ENCODE results near the gene RBMS3.

Gene RBMS3

DNA sequence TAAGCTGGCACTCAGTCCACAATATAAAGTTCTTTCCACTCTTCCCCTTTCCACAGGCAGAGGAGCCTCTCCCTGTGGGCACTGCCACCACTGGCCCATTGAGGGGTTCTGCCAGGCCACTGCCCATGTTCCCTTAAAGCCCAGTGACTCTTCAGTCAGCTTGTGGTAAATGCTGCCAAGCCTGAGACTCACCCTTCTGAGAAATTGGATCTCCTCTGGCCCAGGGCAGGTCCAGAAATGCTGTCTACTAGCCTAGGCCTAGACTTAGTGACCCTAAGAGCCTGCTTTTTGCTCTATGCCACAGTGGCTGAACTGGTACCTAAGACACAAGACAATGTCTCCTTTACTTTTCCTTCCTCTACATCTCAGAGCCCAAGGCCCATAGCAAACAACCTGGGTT lies 295.8 kb downstream of the RBMS3 start:
- no peak for DNase-seq (ENCODE audit: low spot score)

DNA sequence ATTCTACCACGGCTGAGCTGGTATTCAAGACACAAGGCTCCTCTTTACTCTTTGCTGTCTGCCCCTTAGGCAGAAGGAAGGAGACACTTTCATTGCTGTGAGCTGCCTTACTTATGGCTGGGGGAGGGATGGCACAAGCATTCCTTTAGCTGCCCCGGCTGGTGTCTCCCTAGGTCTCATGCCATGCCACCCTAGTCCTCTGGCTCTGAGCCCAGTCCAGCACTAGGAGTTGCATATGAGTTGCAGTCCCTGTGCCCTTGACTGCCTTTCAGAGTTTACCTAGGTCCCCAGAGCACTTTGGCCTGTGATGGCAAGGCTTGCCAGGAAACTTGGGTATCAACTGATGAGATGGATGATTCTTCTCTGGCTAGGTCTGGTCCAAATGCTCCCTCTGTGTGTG lies 296.4 kb downstream of the RBMS3 start:
- DNase-seq (ENCODE audit: low spot score), result no peak

DNA sequence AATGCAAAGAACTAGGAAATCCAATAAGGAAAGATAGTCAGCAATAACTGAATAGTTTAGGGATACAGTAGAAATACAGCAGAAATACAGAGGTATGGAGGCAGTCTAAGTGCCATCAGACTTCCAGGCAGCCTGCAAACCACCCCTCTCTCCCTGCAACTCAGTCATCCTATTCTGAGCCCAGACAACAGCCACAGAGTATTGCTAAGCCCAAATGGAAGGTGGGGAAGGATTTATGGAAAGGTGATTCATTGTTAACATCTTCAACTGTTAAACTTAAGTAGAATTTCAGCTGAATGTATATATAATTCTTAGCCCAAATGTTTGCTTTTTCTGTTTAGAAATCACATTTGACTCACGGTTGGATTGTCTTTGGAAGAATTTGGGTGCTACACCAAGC lies 300.4 kb downstream of the RBMS3 start:
- DNase-seq (ENCODE audit: low spot score), result no peak

DNA sequence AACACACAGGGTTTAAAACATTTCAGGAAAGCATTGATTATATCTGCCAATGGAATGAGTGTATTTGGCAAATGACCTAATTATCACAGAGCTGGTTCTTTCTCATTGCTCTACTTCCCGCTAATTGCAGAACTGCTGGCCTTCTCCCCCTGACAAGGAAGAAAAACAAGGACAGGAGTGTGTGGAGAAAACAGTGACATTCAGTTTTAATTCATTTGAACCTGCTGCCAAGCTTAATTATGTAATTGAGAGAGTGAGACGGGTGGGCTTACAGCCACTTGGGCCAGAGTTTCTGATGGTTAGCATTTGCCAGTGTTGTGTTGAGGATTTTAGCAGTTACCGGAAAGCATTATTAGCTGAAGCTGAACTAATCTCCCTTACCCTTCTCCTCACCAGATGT lies 301.4 kb downstream of the RBMS3 start:
- DNase-seq (ENCODE audit: low spot score), result no peak

DNA sequence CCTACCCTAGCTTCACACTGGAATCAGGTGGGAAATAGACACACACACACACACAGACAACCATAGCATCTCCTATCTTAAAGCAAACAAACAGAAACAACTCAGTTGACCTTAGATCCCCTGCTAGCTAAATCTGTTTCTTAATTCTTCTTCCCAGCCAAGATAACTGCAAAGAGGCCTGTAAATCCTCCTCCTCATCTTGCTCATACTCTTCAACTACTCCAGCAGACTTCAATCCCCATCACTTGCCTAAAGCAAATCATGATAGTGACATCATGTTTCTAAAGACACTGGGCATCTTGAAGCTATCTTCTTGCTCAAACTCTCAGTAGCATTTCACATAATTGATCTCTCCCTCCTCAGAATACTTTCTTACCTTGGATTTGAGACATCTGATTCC lies 303.0 kb downstream of the RBMS3 start:
- DNase-seq (ENCODE audit: low spot score), result no peak

DNA sequence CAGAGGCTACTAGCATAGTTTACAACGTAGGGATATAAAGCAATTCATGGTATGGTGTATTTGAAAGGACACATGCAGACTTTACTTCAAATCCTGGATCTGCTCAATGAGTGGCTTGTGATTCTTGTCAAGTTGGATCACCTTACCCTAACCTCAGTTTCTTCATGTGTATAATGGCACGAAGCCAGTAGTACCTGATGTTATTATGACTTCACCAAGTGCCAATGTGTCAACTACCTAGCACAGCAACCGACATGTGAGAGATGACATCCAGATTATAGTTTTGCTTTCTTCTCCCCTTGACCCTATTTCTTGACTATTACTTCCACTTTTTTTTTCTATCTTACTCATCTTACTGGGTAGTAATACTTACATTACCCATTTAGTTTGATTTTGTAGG lies 304.5 kb downstream of the RBMS3 start:
- DNase-seq (ENCODE audit: low spot score), result no peak

DNA sequence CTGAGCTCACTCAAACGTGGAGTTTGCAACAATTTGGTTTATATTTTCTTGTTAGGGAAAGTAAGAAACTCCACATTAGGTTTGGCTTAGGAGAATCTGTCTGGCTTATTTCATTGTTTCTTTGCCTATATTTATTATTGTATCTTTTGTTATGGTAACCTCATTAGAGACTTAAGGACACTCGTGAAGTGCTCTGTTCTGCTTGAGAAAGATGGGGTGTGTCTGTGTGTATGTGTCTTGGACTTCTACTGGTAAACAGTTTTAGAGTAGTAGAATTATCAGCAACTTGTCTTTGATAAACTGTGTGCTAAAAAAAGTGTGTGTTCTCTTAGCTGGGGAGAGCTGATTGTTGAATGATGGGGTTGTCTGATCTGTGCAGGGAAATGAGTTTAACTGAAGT lies 306.5 kb downstream of the RBMS3 start:
- no peak for DNase-seq (ENCODE audit: low spot score)

DNA sequence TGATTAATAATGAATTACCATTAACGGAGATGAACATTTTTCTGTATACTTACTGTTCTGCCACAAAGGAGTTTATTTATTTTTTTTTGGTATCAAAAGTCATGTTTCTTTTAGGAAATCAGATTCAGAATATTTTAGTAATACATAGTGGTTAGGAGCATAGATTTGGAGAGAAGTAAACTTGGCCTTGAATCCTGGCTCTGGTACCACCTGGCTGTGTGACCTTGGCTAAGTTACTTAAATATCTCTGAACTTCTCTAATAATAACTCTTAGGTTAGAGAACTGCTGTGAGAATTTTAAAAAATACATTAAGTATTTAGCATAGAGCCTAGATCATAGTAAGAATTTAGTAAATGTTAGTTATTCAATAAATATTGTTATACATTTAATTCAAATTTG lies 309.1 kb downstream of the RBMS3 start:
- no peak for DNase-seq (ENCODE audit: low spot score)

DNA sequence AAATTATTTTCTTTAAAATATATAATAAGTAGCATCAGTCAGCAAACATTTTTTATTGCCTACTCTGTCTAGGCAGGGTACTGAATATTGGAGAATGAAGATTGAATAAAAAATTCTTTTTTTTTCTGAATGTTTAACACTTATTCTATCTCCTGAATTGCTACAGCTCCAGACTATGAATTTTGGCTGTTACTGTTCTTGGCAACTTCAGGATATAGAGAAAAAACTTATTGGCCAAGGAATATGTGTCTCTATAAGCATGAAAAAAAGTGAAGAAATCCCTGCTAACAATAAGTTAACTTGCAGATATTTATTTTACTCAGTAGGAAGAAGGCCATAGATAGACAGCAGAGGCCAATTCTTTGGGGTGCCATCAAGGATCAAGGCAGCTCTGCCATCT lies 309.6 kb downstream of the RBMS3 start:
- no peak for DNase-seq (ENCODE audit: low spot score)

DNA sequence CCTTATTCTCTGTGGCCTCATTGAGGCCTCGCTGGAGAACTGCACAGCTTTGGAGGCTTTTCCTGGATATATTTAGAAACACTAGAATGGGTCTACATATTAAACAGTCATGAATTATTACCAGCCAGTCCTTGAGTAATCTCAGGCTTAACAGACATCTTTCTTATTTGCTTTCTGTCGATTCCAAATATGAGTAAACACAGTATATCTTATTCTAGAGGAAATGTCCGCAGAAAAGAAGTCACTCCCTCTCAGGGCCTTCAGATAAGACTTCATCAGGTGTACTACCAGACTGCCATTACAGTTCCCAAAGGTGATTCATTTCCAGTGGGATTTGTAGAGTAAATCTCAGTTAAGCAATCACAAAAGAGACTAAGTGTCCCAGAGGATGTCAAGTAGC lies 310.7 kb downstream of the RBMS3 start:
- no peak for DNase-seq (ENCODE audit: low spot score)

DNA sequence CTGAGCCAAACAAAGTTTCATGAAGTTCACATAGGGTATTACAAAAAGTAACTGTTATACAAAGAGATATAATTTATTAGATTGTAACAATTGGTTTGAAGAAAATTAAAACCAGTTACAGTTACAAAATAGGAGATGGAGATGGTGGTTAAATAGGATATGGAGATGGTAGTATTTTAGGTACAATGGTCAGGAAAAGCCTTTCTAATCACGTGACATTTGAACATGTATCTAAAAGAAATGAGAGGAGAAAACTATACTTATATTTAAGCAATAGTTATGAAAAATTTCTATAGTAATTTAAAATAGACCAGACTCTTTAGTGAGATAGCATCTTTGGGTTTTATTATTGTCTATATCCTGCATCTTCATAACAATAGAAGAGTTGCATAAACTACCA lies 312.9 kb downstream of the RBMS3 start:
- no peak for DNase-seq (ENCODE audit: low spot score)

DNA sequence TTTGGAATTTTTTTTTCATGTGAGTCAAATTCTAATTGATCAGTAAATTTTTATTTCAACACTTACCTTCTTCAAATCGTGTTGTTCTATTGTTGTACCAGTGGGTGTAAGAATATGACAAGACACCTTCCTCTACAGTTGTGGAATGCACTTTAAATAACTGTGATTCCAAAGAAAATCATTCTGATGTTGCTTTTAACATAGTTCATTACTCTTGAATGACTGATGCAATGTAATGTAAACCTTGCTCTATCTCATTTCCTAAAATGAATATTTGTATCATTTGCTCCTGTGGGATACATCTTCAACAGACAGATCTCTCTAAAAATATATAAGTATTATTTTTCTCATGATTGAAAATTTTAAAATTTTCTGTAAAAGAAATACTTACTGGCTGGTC lies 313.4 kb downstream of the RBMS3 start:
- no peak for DNase-seq (ENCODE audit: low spot score)

DNA sequence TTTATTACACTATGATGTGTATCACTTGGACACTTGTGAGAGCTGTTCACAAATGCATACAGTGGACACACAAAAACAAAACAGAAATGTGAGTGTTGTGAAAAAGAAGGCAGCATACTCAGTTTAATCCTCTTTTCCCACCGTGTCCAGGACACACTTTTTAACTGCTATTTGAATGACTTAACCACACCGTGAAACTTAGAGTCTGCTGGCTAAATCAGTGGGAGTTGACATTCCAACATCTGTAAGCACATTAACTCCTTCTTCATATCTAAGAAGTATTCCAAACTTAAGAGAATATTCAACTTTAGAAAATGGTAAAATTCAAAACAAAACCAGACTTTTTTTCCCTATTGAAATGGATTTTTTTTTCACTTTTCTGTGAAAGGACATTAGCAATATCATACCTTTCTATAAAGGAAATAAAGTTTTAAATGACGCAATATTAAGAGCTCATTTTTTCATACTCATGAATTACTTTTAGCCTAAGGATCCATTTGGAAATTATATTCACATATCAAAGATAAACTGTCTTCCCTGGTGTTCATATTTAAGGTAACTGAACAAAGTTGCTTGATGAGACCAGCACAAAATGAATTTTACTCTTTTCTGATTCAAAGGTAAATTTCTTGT lies 316.6 kb downstream of the RBMS3 start:
- DNase-seq (ENCODE audit: low spot score), result no peak

DNA sequence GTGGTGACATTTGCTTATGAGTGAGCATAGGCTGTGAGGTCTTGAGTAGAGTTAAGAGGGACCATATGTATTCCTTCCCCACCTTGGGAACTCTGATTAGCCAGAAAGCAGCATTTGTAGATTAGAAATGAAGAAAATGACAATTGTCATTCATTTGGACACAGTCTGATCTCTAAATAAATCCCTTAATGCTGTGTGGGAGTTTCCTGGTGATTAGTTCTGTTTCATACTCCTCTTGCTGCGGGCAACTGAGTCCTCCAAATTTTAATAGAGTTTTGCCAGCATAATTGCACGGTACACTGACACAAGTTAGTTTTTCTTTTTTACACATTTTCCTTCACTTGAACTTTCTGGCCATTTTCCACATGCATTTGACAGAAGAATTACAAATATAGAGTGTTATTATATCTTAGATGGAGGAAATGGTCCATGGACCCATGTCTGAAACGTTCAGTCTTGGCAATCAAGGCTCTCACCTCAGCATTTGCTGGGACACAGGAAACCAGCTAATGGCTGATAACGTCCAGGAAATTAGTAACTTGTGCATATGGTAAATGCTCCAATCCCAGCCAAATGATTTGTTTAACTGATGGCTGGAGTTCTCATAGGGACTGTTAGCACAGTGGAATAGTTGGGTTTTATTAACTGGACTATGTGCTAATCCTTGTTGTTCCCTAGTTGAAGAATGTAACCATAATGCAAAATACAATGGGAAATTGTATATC lies 321.2 kb downstream of the RBMS3 start:
- peak; percentile 40 for DNase-seq (ENCODE audit: low spot score)

DNA sequence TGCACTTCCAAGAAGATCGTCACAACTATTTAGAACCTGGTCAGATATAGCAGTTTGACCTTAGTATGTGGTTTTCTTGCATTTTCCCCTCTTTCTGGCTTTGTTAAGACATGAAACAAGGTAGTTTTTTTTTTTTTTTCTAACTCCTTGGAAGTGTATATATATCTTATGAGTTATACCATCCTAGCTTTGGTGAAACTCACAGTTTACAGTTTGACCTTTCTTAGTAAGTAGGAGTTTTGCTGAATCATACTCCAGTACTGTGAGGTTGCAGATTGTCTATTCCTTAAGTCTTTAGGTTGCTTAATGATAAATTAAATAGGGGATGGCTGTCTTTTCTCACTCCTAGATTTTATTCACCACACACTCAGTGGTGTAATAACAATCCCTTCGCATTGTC lies 325.0 kb downstream of the RBMS3 start:
- no peak for DNase-seq (ENCODE audit: low spot score)

DNA sequence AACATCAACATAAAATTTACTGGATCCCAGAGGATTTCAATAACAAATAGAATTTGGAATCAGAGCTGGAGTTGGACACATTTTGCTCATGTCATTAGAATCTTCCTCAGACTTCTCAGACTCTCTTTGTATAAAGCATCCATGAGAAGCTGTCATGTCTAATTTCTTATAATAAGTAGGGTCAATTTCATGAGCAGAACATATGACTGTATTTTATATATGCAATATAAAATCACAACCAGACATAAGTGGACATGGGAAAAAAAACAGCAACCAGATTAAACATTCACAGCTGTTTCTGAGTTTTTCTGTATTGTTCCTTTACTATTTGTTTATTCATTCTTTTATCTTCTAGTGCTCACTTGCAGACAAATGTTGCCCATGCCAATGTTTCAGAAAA lies 325.5 kb downstream of the RBMS3 start:
- no peak for DNase-seq (ENCODE audit: low spot score)

DNA sequence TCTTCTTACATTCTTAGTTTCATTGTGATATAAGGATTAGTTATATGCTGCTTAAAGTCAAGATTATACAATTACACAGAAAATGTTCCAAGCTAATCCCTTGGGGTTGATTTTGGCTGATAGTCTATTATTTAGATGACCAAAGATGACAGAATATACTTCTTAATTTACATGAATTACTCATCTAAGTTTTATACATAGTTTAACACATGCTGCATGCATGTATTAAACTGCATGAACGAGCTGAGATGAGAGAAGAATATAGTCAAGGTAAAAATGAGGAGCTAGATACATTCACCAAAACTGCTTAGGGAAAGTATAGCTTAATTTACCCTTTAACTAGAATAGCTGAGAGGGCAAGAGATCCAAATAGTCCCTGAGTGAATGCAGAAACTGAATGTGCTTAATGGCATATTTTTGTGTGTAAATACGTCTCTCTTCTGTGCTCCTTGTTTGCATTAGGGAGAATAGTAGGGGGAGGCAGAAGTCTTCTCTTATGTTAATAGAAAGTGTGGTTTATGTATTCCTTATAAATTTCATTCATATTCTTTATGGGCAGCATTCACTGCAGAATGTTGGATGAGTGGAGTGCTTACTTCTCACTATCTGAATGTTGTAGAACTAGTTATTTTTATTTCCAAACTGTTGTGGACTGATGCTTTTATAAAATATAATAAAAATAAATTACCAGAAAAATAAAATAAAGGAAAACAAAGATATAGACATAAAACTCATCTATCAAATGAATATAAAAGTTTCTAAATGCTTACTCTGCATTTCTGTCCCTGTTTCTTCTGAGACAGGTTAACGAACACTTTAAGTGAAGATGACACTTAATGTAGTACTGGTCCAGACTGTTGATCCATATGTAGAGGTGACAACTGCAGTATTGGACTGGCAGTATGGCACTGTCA lies 327.8 kb downstream of the RBMS3 start:
- no peak for DNase-seq (ENCODE audit: low spot score)

DNA sequence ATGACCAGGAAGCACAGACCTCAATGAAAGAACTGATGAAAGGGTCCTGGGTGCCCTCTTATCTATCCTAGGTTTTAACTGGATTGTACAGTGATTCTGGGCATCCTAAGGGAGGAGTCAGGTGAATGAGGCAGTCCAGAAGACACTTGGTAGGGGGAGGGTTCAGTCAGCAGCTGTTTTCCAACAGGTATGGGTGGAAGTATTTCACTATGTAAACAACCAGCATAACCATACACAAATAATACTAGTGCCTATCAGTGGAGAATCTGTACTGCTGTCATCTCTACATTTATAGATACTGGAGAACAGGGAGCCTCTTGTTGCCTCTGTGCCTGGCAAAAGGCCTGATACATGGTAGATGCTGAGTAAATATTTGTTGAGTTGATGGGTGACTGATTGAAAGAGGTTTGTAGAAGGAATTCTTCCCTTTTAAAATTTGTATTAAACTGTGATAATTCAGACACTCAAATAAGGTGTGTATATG lies 328.5 kb downstream of the RBMS3 start:
- no peak for DNase-seq (ENCODE audit: low spot score)

DNA sequence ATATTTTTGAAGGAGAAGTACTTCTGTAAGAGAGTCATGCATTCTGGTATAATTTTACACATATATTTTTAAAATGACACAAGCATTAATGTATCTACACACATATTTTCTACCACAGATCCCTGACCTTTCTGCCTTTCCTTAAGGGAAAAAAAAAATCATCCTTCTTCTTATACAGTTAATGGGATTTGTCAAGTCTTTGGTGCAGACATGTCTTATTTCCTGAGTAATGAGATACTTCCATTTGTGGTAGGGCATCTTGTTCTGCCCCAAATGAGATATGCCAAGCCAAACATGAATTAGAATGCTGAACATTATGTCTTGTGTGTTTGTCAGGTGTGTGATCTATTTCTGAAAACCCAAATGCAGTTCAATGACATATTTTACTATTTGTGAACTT lies 329.9 kb downstream of the RBMS3 start:
- no peak for DNase-seq (ENCODE audit: low spot score)

DNA sequence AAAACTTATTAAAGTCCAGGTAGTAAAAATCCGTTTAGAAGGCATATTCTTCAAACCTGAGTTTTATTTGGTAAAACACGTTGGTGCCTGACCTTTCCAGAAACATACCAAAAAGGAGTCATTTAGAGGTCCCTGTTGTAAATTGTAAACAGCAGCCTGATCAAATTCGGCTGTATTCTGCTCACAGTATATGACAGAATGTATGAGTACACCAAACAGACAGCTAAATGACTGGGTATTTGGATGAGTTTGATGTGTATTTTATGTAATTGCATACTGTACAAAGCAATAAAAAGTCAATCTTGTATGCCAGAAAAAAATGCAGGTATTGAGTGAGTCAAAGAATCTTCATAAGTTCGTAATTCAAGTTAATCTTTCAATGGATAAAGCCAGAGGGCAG lies 330.4 kb downstream of the RBMS3 start:
- DNase-seq (ENCODE audit: low spot score), result no peak

DNA sequence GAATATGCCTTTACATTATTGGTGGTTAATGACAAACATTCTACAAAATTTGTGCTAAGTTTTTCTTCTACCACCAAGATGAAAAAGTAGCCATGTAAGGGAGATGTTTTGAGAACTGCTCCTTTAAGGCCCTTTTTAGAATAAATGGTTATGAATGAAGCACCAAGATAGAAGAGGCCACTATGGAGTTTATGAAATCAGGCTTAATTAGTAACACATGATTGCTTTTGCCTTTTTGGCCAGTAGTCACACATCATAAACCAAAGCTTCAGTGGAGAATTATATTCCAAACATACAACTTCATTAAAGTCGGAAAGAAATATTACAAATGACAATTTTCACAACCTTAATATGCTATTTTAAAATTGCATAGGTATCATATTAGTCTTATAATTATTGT lies 331.7 kb downstream of the RBMS3 start:
- no peak for DNase-seq (ENCODE audit: low spot score)

DNA sequence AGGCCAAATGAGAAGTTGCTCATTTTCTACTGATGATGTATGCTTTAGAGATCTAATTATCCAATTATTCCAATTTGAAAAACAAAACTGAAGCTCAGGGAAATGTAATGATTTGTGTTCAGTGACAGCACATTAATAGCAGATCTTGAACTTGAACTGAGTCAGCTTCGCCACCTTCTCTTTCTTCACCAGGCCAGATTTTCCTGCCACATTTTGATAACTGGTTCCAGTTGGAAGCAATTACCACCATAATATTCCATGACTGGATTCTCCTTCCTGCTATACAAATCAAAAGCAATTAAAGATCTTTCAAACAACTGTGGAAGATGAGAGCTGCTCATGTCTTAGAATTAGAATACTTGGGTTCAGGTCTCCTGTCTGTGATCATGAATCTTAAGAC lies 334.1 kb downstream of the RBMS3 start:
- no peak for DNase-seq (ENCODE audit: low spot score)

Measured in kidney capillary endothelial cell (primary cell).